Measurements from ENCODE around the gene MAP3K3. TPM values are rescaled to one million over a fixed set of nuclear protein-coding genes. Genes with fewer than 3 reads are reported as not detected.

Gene MAP3K3
- total and polyA plus RNA-seq, 2 donors (not counting 3 experiments of a cell fraction or from before 2014, with no cell fraction given), result 56.6 to 81.0 TPM

GRCh38 chr17:63694229-63694949 lies 72.2 kb downstream of the MAP3K3 start:
- Histone ChIP-seq H3K36me3 (ENCODE audit: control insufficient read depth in 2 of 2, extremely low read depth in 1 of 2, insufficient read depth in 2 of 2, low read length in 2 of 2) (peaks cover 4 to 51% of the 10 kb centered on the region in 2 experiments), H3K4me2 (ENCODE audit: insufficient read depth, low read length) (no peak overlapping the region), H3K27ac (ENCODE audit: insufficient read depth, low read depth, low read length) (no peak overlapping the region), H3K4me1 (ENCODE audit: control insufficient read depth, extremely low read depth, insufficient read depth, low read length) (peaks cover 10% of the 10 kb centered on the region), H3K9me3 (replicated peaks; ENCODE audit: control insufficient read depth, insufficient read depth, low read length) (no peaks in the 10 kb centered on the region), H3K27me3 (ENCODE audit: control insufficient read depth in 2 of 2, insufficient read depth in 2 of 2, low read length in 2 of 2) (no peaks in the 10 kb centered on the region), H3K4me3 (replicated peaks in 1 of 3; ENCODE audit: insufficient read depth in 1 of 3, low read depth in 1 of 3, low read length in 3 of 3) (no peak overlapping the region), H3K9ac (replicated peaks; ENCODE audit: extremely low read depth, insufficient read depth, low read length) (no peak overlapping the region), H2AFZ (ENCODE audit: low read depth, low read length) (no peak overlapping the region), H4K20me1 (replicated peaks; ENCODE audit: control insufficient read depth, extremely low read depth, insufficient read depth, low read length) (no peaks in the 10 kb centered on the region), H3K79me2 (ENCODE audit: control insufficient read depth, insufficient read depth, low read length) (peaks cover 2% of the 10 kb centered on the region), H3K9me1 (replicated peaks; ENCODE audit: control insufficient read depth, extremely low read depth, insufficient read depth, low read length) (no peaks in the 10 kb centered on the region)
- dilution Hi-C loops (cut with MboI; ENCODE audit: extremely low pct_ligation_motif_present, low sequenced_read_pairs), result no loop called here
- ChIA-PET POLR2A (interaction anchor here (0.7 to 1.1 kb wide), 3 partner anchors 17 to 1498 kb away, joined by 3 to 8 read pairs (median 4); no protein-coding TSS in a partner anchor), CTCF (interaction anchor here (0.6 to 6.6 kb wide), 7 partner anchors 13 to 269 kb away, joined by 3 to 36 read pairs (median 4); no protein-coding TSS in a partner anchor)
- DNase-seq (ENCODE audit: low read depth, low spot score) (no peak), FAIRE-seq (no peak)
- TF ChIP-seq FOS (IDR thresholded peaks at IDR 0.05; ENCODE audit: borderline replicate concordance, insufficient read depth, low read length), result no peak
- TF ChIP-seq POLR2A (IDR thresholded peaks at IDR 0.05; ENCODE audit: low read depth, low read length), result no peak
- no peak for TF ChIP-seq MAX (IDR thresholded peaks at IDR 0.05; ENCODE audit: insufficient read depth, insufficient read length)
- TF ChIP-seq POLR2AphosphoS5 (IDR thresholded peaks at IDR 0.05; ENCODE audit: insufficient read depth, low read depth, low read length), result no peak
- no peak for TF ChIP-seq MYC (IDR thresholded peaks at IDR 0.05; ENCODE audit: low read depth, low read length)
- TF ChIP-seq CTCF (IDR thresholded peaks at IDR 0.05; ENCODE audit: extremely low read depth in 1 of 2, insufficient read depth in 1 of 2, low read depth in 1 of 2, low read length in 2 of 2), result no peak
- no peak for TF ChIP-seq GATA2 (IDR thresholded peaks at IDR 0.05; ENCODE audit: insufficient read depth, insufficient read length, low read depth, low read length)
- no peak for TF ChIP-seq EZH2 (IDR thresholded peaks at IDR 0.05; ENCODE audit: borderline replicate concordance, low read depth, low read length, severe bottlenecking)
- no peak for TF ChIP-seq JUN (IDR thresholded peaks at IDR 0.05; ENCODE audit: borderline replicate concordance, insufficient read depth, insufficient read length, low read depth)
- BruUV-seq (replicated peaks), result no TSS peak
- intact Hi-C loops (cut with micrococcal nuclease), result no loop called here
